Esophagus muscularis mucosa (tissue), 4 donors: ENCODE results near the gene RBP2. TPM values are rescaled to one million over a fixed set of nuclear protein-coding genes. Genes with fewer than 3 reads are reported as not detected.

Source experiments
- DNase-seq: peaks from one replicate; pipeline ENCODE4 v3.0.0-alpha.2; 2017; ENCODE audit errors: extremely low spot score
- H3K27ac ChIP-seq, 4 donors: fragments of 200-600 bp; sonication (generic); replicated peaks in 1 of 4; 1 replicate in 3 of 4; 2 replicates in 1 of 4; pipeline ENCODE4 v1.5.1; 2016 to 2019; ENCODE audit warnings: mild to moderate bottlenecking in 1 of 4
- H3K27me3 ChIP-seq, 4 donors: fragments of 200-600 bp; sonication (generic); one replicate each; pipeline versions ENCODE4 v1.5.1 to v1.6.0; 2016 to 2019
- H3K36me3 ChIP-seq, 4 donors: fragments of 200-600 bp; sonication (generic); one replicate each; pipeline ENCODE4 v1.5.1; 2016 to 2019
- H3K4me1 ChIP-seq, 4 donors: fragments of 200-600 bp; sonication (generic); one replicate each; pipeline ENCODE4 v1.5.1; 2016 to 2019
- H3K4me3 ChIP-seq, 4 donors: fragments of 200-600 bp; sonication (generic); 1 replicate in 2 of 4; 2 replicates in 2 of 4; pipeline ENCODE4 v1.5.1; 2016 to 2019; ENCODE audit warnings: mild to moderate bottlenecking in 4 of 4, moderate library complexity in 1 of 4
- H3K9me3 ChIP-seq, 4 donors: fragments of 200-600 bp; sonication (generic); 1 replicate in 3 of 4; 2 replicates in 1 of 4; pipeline ENCODE4 v1.5.1; 2016 to 2019
- EP300 ChIP-seq: sonication (generic); formaldehyde crosslinking; IDR thresholded peaks from one replicate; pipeline ENCODE4 v1.6.1; 2017; ENCODE audit warnings: antibody characterized with exemption
- POLR2A ChIP-seq: fragments of 450-650 bp; IDR thresholded peaks from one replicate; pipeline ENCODE4 v1.6.1; 2017; ENCODE audit warnings: antibody characterized with exemption, moderate library complexity, mild to moderate bottlenecking, low read depth
- POLR2AphosphoS5 ChIP-seq, 2 donors: sonication (generic); formaldehyde crosslinking; IDR thresholded peaks; one replicate each; pipeline ENCODE4 v1.6.1; 2017; ENCODE audit warnings: antibody characterized with exemption in 2 of 2
- WGBS: methylation state at CpG from one replicate; pipeline ENCODE4 v1.1.5; 2018; 5-methylcytosine and 5-hydroxymethylcytosine counted together
- intact Hi-C: fragments of 100-400 bp; cut with DNase I; formaldehyde crosslinking; loops from one replicate; pipeline ENCODE4 v1.15.1; 2023
- total RNA-seq, 4 donors: library from RNA; depleted of rRNA; stranded (reverse); fragments of >200 nt; gene quantifications; one replicate each; pipeline versions ENCODE4 v1.1.0 to v1.2.1, GENCODE V29; 2016
- TF ChIP-seq, protein P1 (sequence below), 3 experiments: fragments of 200-600 bp in 2 of 3; fragments of 450-650 bp in 1 of 3; sonication (generic) in 2 of 3; IDR thresholded peaks; one replicate each; pipeline ENCODE4 v1.5.1; 2017 to 2019; ENCODE audit warnings: antibody characterized with exemption in 3 of 3, mild to moderate bottlenecking in 2 of 3, moderate library complexity in 1 of 3

The RBP2 gene
- total RNA-seq, 4 donors from 2014 or later = not detected

GRCh38 chr3:139455206-139455605 is 21.1 kb downstream of the RBP2 start:
- intact Hi-C loops = no loop called here
- Histone ChIP-seq H3K9me3 (no peaks in the 10 kb centered on the region), H3K4me3 (no peak overlapping the region), H3K36me3 (no peaks in the 10 kb centered on the region), H3K27me3 (no peaks in the 10 kb centered on the region), H3K27ac (no peak overlapping the region), H3K4me1 (no peaks in the 10 kb centered on the region)
- DNase-seq = no peak
- TF ChIP-seq POLR2AphosphoS5 (IDR thresholded peaks at IDR 0.05) = no peak
- TF ChIP-seq EP300 = no peak
- TF ChIP-seq POLR2A = no peak
- TF ChIP-seq, protein P1, sequence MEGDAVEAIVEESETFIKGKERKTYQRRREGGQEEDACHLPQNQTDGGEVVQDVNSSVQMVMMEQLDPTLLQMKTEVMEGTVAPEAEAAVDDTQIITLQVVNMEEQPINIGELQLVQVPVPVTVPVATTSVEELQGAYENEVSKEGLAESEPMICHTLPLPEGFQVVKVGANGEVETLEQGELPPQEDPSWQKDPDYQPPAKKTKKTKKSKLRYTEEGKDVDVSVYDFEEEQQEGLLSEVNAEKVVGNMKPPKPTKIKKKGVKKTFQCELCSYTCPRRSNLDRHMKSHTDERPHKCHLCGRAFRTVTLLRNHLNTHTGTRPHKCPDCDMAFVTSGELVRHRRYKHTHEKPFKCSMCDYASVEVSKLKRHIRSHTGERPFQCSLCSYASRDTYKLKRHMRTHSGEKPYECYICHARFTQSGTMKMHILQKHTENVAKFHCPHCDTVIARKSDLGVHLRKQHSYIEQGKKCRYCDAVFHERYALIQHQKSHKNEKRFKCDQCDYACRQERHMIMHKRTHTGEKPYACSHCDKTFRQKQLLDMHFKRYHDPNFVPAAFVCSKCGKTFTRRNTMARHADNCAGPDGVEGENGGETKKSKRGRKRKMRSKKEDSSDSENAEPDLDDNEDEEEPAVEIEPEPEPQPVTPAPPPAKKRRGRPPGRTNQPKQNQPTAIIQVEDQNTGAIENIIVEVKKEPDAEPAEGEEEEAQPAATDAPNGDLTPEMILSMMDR (IDR thresholded peaks at IDR 0.05) = no peak
- WGBS = 91% methylated on average over 1 of the region's 1 CpG

DNA sequence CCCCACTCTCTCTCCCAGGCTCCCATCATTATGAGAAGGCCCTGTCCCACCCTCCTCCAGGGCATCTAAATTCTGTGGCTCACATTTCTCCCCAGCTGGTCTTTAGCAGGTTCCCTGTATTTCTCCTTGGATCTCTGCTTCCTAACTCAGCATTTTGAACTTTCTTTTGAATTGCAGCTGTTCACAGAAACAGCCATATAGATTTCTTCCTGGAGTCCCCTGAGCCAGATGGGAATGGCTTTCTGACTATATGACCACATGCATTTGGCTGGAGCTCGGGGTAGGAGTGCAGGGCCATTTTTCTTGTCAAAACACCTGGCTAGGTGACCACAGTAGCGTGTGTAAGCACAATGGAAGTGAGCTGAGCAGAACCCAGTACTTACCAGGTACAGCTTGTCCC is 22.0 kb downstream of the RBP2 start:
- H3K4me3 ChIP-seq = no peak overlapping the region
- WGBS = 86% methylated on average over 2 of the region's 2 CpGs
- intact Hi-C loops = no loop called here

DNA sequence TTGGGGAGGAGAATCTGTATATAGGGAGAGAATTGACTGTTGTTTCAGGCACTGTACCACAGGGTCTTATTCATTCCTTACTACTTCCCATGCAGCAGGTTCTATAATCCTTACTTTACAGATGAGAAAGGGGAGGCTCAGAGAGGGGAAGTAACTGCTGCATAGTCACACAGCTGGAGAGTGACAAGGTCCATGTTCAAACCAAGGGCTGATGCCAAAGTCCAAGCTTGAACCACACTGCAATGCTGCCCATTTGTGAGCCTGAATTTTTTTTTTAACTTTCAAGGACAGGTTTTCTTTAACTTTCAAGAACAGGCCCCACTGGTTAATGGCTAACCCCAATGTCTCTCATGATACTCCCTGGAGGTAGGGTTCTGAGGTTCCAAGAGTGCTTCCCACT is 26.2 kb downstream of the RBP2 start:
- Histone ChIP-seq H3K4me3 (no peak overlapping the region), H3K27ac (no peak overlapping the region), H3K27me3 (no peaks in the 10 kb centered on the region), H3K36me3 (peaks cover 0 to 3% (median 0%) of the 10 kb centered on the region in 4 donors), H3K9me3 (no peaks in the 10 kb centered on the region), H3K4me1 (no peaks in the 10 kb centered on the region)
- no peak for DNase-seq
- intact Hi-C loops = no loop called here
- TF ChIP-seq POLR2A (no peak), POLR2AphosphoS5 (IDR thresholded peaks at IDR 0.05) (no peak), EP300 (no peak)
- TF ChIP-seq, protein P1 (IDR thresholded peaks at IDR 0.05) = no peak

More for the DNA sequence above, 22.0 kb downstream of the RBP2 start:
- Histone ChIP-seq H3K27ac (no peak overlapping the region), H3K9me3 (no peaks in the 10 kb centered on the region), H3K4me1 (no peaks in the 10 kb centered on the region), H3K36me3 (no peaks in the 10 kb centered on the region), H3K27me3 (no peaks in the 10 kb centered on the region)
- no peak for TF ChIP-seq POLR2AphosphoS5 (IDR thresholded peaks at IDR 0.05)
- no peak for TF ChIP-seq EP300
- TF ChIP-seq, protein P1 (IDR thresholded peaks at IDR 0.05) = no peak
- no peak for TF ChIP-seq POLR2A
- no peak for DNase-seq

- WGBS = 92% methylated on average over 5 of the region's 5 CpGs
- H3K36me3 ChIP-seq = peaks cover 0 to 4% (median 2%) of the 10 kb centered on the region in 4 donors
- no peak overlapping the region for H3K27ac ChIP-seq
- DNase-seq = no peak
- no peaks in the 10 kb centered on the region for H3K4me1 ChIP-seq
- no peak overlapping the region for H3K4me3 ChIP-seq
- H3K27me3 ChIP-seq = no peaks in the 10 kb centered on the region
- TF ChIP-seq EP300 (no peak), POLR2AphosphoS5 (IDR thresholded peaks at IDR 0.05) (no peak), POLR2A (no peak)
- TF ChIP-seq, protein P1 (IDR thresholded peaks at IDR 0.05) = no peak
- intact Hi-C loops = no loop called here
- H3K9me3 ChIP-seq = no peaks in the 10 kb centered on the region
Observed at GRCh38 chr3:139449566-139449965, 26.8 kb downstream of the RBP2 start.

DNA sequence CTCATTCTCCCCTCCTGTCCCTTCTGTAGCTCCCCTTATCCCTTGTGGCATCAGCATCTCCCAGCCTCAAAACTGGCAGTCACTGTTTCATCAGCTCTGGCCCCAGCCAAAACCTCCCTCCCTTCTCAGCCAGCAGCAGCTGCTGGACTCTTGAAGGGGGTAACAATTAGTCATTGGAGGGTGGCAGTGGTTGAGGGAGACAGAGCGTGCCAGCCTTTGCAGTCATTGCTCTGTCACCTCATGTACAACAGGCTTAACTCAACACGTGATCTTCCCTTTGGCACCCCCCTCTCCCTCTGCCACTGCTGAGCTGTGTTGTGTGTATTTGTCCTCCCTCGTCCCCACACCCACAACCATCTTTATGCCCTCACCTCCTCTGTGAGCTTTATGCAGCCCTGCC is 28.2 kb downstream of the RBP2 start:
- no peaks in the 10 kb centered on the region for H3K27me3 ChIP-seq
- TF ChIP-seq EP300 (no peak), POLR2AphosphoS5 (IDR thresholded peaks at IDR 0.05) (no peak), POLR2A (no peak)
- TF ChIP-seq, protein P1 (IDR thresholded peaks at IDR 0.05) = no peak
- no peaks in the 10 kb centered on the region for H3K9me3 ChIP-seq
- H3K27ac ChIP-seq = no peak overlapping the region
- intact Hi-C loops = no loop called here
- no peak for DNase-seq
- 78% methylated on average over 3 of the region's 3 CpGs for WGBS
- no peaks in the 10 kb centered on the region for H3K4me1 ChIP-seq
- H3K4me3 ChIP-seq = no peak overlapping the region
- H3K36me3 ChIP-seq = peaks cover 0 to 5% (median 2%) of the 10 kb centered on the region in 4 donors
